Testis (tissue), 2 donors: Measurements from ENCODE around the gene SH3RF1.

Experiments
- CTCF ChIP-seq, 3 experiments: fragments of 450-650 bp in 2 of 3; fragments of 200-600 bp in 1 of 3; sonication (generic) in 1 of 3; IDR thresholded peaks; one replicate each; pipeline ENCODE4 v1.5.1; 2016 to 2019; ENCODE audit warnings: antibody characterized with exemption in 3 of 3, mild to moderate bottlenecking in 2 of 3, moderate library complexity in 1 of 3
- POLR2A ChIP-seq: fragments of 450-650 bp; IDR thresholded peaks from one replicate; pipeline ENCODE4 v1.6.1; 2017; ENCODE audit warnings: antibody characterized with exemption, mild to moderate bottlenecking, moderate library complexity

- TF ChIP-seq CTCF (IDR thresholded peaks at IDR 0.05) = no peak
- no peak for TF ChIP-seq POLR2A
These were observed 11.5 kb downstream of the SH3RF1 start for GRCh38 chr4:169259271-169259670.
